Kidney tubule cell (primary cell): ENCODE data around the gene MRPL54.
"Not testable (repeated sequence)": the region's sequence is repeated elsewhere in the genome, so short reads cannot be mapped to it uniquely, and the experiment has no call there.

ENCODE experiments used
- DNase-seq: peaks from one replicate; pipeline ENCODE4 v3.0.0-alpha.2; 2018; ENCODE audit warnings: low spot score

The MRPL54 gene

DNA sequence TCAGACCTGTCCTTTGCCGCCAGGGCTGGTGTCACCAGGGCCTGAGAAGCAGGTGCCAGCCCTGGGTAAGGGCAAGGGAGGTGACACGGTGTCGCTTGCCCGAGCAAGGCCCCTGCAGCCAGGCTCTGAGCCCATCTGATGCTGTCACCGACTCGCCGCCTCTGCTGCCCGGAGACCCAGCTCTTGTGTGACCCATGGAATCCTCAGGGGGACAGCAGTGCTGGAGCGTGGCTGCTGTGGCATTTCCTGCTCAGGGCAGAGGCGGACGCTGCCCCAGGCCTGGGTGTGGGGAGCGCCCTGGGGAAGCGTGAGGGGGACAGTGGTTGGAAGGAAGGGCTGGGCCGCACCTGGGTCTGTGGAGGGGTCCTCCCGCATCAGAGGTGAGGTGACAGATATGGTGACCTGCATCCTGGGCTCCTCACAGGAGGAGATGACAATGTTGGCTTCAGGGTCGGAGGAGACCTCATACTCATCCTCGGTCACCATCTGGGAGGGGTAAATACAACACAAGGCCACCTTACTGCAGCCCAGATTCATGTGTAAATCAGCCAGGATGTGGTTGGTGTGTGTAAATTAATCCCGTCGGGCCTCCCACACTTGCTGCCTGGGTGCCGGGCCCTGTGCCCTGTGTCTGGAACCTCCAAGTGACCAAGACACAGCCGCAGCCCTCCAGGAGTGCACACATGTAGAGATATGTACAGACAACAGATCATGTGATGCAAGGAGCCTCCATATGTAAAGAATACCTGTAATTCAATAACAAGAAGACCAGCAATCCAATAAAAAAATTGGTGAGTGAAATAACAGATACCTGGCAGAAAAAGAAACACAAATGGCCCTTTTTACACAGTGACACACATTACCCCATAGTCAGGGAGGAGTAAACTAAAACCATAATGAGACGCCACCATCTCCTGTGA lies 51.3 kb downstream of the MRPL54 start:
- no peak for DNase-seq

DNA sequence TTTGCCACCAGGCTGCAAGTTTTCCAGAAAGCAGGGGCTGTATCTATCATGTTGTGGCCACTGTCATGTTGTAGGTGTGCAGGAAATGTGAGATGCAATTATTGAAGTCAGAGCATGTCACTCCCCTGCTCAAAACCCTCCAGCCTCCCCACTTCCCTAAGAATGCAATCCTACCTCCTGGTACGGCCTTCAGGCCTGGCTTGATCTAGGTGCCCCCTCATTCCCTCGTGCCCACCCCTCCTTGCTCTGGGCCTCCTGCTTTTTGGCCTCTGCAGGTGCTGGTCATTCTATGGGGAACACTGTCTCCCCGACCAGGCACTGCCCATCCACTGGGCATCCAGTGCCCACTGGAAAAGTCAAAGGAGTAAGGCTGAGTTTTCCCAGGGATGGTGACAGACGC lies 52.2 kb downstream of the MRPL54 start:
- no peak for DNase-seq

DNA sequence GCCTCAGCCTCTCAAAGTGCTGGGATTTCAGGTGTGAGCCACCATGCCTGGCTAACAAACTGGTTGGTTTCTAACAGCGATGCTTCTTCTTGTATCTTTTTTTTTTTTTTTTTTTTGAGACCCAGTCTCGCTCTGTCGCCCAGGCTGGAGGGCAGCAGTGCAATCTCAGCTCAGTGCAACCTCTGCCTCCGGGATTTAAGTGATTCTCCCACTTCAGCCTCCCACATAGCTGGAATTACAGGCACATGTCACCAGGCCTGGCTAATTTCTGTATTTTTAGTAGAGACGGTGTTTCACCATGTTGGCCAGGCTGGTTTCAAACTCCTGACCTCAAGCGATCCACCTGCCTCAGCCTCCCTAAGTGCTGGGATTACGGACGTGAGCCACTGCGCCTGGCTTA lies 53.7 kb downstream of the MRPL54 start:
- DNase-seq, result not testable (repeated sequence)

DNA sequence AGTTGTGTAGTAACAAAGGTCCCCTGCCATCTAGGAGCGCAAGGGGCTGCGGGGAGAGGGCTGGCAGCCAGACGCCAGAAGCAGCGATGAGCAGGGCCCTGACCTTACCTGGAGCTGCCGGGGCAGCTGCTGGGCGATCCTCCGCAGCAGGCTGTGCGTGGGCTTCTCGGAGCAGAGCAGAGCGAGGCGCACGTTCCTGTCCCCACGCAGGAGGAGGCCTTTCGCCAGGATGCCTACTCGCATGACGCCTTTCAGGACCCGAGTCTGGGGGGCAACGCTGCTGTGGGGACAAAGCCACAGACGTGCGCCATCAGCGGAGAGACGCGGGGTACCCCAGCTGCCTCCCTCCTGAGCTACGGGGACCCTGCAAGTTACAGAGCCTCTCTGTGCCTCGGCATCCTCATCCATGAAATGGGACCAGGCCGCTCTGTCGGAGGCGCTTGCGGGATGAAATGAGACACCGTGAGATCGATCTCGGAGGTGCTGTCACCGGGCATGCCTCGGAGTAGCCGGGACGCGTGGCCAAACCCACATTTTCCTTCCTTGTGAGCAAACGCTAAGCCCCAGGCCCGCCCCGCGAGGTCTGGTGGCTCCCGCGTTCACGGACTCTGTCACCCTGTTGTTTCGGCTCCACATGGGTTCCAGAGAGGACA lies 54.2 kb downstream of the MRPL54 start:
- DNase-seq, result no peak
